ENCODE results near the gene EIF1AD. TPM values are rescaled to one million over a fixed set of nuclear protein-coding genes. Genes with fewer than 3 reads are reported as not detected.

Gene EIF1AD
- total RNA-seq, 2 experiments from 2014 or later, result 51.1 to 63.2 TPM

DNA sequence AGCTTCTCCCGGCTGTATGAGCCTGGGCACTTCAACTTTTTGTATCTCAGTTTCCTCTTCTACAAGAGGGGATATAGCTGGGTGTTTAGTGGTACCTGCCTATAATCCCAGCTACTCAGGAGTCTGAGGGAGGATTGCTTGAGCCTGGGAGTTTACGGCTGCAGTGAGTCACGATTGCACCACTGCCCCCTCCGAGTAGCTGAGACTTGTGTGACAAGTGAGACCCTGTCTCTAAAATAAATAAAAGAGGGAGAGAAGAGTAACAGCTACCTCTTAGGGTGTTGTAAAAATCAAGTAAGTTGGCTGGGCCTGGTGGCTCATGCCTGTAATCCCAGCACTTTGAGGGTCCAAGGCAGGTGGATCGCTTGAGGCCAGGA, 34.4 kb upstream of the EIF1AD start:
- intact Hi-C loops (cut with micrococcal nuclease; ENCODE audit: unreplicated experiment), result no loop called here
- Histone ChIP-seq H2AFZ (ENCODE audit: low read length) (no peak overlapping the region), H4K20me1 (ENCODE audit: insufficient read depth, low read length) (no peaks in the 10 kb centered on the region), H3K27ac (ENCODE audit: low read depth, low read length, poor library complexity, severe bottlenecking) (no peak overlapping the region), H3K4me2 (ENCODE audit: low read length) (no peak overlapping the region), H3K9me3 (ENCODE audit: low read length) (no peaks in the 10 kb centered on the region), H3K9me2 (ENCODE audit: insufficient read depth, low read length) (no peaks in the 10 kb centered on the region), H3K79me2 (ENCODE audit: insufficient read depth, low read depth, low read length) (no peaks in the 10 kb centered on the region), H3K36me3 (ENCODE audit: insufficient read depth, low read length) (no peaks in the 10 kb centered on the region), H3K4me1 (ENCODE audit: insufficient read depth, low read length, poor library complexity, severe bottlenecking) (peaks cover 7% of the 10 kb centered on the region), H3K4me3 (ENCODE audit: low read depth, low read length, poor library complexity, severe bottlenecking) (no peak overlapping the region)
- no peak for DNase-seq (ENCODE audit: low spot score)
- no peak for TF ChIP-seq CTCF (conservative IDR thresholded peaks at IDR 0.05; ENCODE audit: low read length)
- TF ChIP-seq EZH2phosphoT487 (IDR thresholded peaks at IDR 0.05; ENCODE audit: borderline replicate concordance, low read depth, low read length), result no peak
- BruUV-seq (replicated peaks), result no TSS peak
- ChIA-PET CTCF (ENCODE audit: unreplicated experiment) (interaction anchor here (0.5 to 1.6 kb wide), 3 partner anchors 9 to 253 kb away, joined by 3 to 7 read pairs (median 5); partner anchors contain the start of genes CATSPER1 and YIF1A), POLR2A (interaction anchor here (1.5 kb wide), 1 partner anchor 9 kb away, joined by 5 read pairs; no protein-coding TSS in a partner anchor)

GRCh38 chr11:66035653-66036333, 33.8 kb upstream of the EIF1AD start:
- BruUV-seq (replicated peaks), result no TSS peak
- Histone ChIP-seq H3K4me1 (ENCODE audit: insufficient read depth, low read length, poor library complexity, severe bottlenecking) (peaks cover 7% of the 10 kb centered on the region), H3K9me2 (ENCODE audit: insufficient read depth, low read length) (no peaks in the 10 kb centered on the region), H3K9me3 (ENCODE audit: low read length) (no peaks in the 10 kb centered on the region), H2AFZ (ENCODE audit: low read length) (no peak overlapping the region), H3K4me2 (ENCODE audit: low read length) (no peak overlapping the region), H3K79me2 (ENCODE audit: insufficient read depth, low read depth, low read length) (no peaks in the 10 kb centered on the region), H4K20me1 (ENCODE audit: insufficient read depth, low read length) (no peaks in the 10 kb centered on the region), H3K36me3 (ENCODE audit: insufficient read depth, low read length) (no peaks in the 10 kb centered on the region), H3K4me3 (ENCODE audit: low read depth, low read length, poor library complexity, severe bottlenecking) (no peak overlapping the region), H3K27ac (ENCODE audit: low read depth, low read length, poor library complexity, severe bottlenecking) (no peak overlapping the region)
- intact Hi-C loops (cut with micrococcal nuclease; ENCODE audit: unreplicated experiment), result no loop called here
- no peak for DNase-seq (ENCODE audit: low spot score)
- CTCF ChIA-PET (ENCODE audit: unreplicated experiment), result interaction anchor here (0.5 to 1.6 kb wide), 3 partner anchors 9 to 253 kb away, joined by 3 to 7 read pairs (median 5); partner anchors contain the start of genes CATSPER1 and YIF1A
- TF ChIP-seq CTCF (conservative IDR thresholded peaks at IDR 0.05; ENCODE audit: low read length) (no peak), EZH2phosphoT487 (IDR thresholded peaks at IDR 0.05; ENCODE audit: borderline replicate concordance, low read depth, low read length) (no peak)
- POLR2A ChIA-PET, result interaction anchor here (1.5 kb wide), 1 partner anchor 9 kb away, joined by 5 read pairs; no protein-coding TSS in a partner anchor

Measured in OCI-LY7 (cell line).